ENCODE measurements around the gene CABCOCO1. TPM values are rescaled to one million over a fixed set of nuclear protein-coding genes. Genes with fewer than 3 reads are reported as not detected.

Gene CABCOCO1
- total and polyA plus RNA-seq, 9 of the 15 experiments (the other 6 are each of a cell fraction or from before 2014, with no cell fraction given), result 0.04 TPM; not detected in 8

DNA sequence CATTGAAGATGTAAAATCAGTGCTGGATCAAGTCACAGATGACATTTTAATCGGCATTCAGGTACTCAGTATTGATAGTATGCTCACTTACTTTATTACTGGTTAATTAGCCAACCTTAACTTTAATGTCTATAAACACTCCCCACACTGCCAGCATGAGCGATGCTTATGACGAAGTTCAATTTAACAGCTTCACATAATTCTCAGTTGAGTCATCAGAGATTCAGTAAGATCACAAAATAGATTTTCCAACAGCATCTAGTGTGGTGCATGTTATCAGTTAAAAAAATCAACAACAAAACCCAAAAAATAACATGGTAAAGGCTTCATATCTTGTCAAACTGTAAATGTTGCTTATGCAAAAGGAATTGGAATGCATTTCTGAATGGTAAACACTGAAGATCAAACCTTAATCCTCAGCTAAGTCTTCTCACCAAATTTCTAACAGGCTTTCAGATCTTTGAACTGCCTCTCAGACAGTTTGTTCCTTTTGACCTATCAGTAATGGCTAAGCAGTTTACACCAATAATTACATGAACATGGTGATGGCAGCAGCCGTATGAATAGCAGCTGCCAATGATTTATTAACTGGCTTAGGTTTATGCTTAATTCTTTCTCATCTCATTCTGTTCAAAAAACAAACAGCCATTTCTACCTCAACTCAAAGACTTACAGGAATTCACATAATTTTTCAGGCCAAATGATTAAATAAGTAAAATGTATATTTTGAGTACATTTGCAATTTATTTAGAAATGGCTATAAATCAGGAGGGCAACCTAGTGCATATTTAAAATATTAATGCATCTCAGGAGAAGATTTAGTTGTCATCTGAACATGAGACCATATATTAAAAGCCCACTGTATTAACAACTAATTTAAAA is 98.5 kb downstream of the CABCOCO1 start (continued):
- TF ChIP-seq, protein P1, sequence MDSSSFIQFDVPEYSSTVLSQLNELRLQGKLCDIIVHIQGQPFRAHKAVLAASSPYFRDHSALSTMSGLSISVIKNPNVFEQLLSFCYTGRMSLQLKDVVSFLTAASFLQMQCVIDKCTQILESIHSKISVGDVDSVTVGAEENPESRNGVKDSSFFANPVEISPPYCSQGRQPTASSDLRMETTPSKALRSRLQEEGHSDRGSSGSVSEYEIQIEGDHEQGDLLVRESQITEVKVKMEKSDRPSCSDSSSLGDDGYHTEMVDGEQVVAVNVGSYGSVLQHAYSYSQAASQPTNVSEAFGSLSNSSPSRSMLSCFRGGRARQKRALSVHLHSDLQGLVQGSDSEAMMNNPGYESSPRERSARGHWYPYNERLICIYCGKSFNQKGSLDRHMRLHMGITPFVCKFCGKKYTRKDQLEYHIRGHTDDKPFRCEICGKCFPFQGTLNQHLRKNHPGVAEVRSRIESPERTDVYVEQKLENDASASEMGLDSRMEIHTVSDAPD (CRISPR knock-in tag; IDR thresholded peaks at IDR 0.05), result no peak
- TF ChIP-seq WHSC1 (IDR thresholded peaks at IDR 0.05; ENCODE audit: low read length) (no peak), FOSL1 (tag; conservative IDR thresholded peaks at IDR 0.05) (peak; percentile 95), CREM (IDR thresholded peaks at IDR 0.05; ENCODE audit: low read depth) (peak; percentile 35; the same call in 1 of the 2 replicates), POLR2G (IDR thresholded peaks at IDR 0.05; ENCODE audit: low read depth, low read length) (no peak), MCM5 (IDR thresholded peaks at IDR 0.05; ENCODE audit: low read depth) (no peak), JUND (IDR thresholded peaks at IDR 0.05; ENCODE audit: borderline replicate concordance, low read depth, low read length) (peak; percentile 81), JUND (tag; IDR thresholded peaks at IDR 0.05; ENCODE audit: borderline replicate concordance, low read depth, low read length) (peak; percentile 82; the same call in 2 of the 3 replicates), CBX3 (IDR thresholded peaks at IDR 0.05; ENCODE audit: borderline replicate concordance in 1 of 2, low read length in 2 of 2) (no peak), YY1 (IDR thresholded peaks at IDR 0.05; ENCODE audit: borderline replicate concordance in 1 of 3, control insufficient read depth in 1 of 3, extremely low read depth in 1 of 3, insufficient read depth in 3 of 3, insufficient read length in 1 of 3, insufficient replicate concordance in 2 of 3, low read depth in 1 of 3, low read length in 2 of 3) (no peak), LEF1 (IDR thresholded peaks at IDR 0.05) (peak; percentile 55)
- TF ChIP-seq, protein P2, sequence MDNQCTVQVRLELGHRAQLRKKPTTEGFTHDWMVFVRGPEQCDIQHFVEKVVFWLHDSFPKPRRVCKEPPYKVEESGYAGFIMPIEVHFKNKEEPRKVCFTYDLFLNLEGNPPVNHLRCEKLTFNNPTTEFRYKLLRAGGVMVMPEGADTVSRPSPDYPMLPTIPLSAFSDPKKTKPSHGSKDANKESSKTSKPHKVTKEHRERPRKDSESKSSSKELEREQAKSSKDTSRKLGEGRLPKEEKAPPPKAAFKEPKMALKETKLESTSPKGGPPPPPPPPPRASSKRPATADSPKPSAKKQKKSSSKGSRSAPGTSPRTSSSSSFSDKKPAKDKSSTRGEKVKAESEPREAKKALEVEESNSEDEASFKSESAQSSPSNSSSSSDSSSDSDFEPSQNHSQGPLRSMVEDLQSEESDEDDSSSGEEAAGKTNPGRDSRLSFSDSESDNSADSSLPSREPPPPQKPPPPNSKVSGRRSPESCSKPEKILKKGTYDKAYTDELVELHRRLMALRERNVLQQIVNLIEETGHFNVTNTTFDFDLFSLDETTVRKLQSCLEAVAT (IDR thresholded peaks at IDR 0.05), result no peak
- TF ChIP-seq, protein P3, sequence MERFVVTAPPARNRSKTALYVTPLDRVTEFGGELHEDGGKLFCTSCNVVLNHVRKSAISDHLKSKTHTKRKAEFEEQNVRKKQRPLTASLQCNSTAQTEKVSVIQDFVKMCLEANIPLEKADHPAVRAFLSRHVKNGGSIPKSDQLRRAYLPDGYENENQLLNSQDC (CRISPR knock-in tag; IDR thresholded peaks at IDR 0.05), result no peak
- TF ChIP-seq, protein P4, sequence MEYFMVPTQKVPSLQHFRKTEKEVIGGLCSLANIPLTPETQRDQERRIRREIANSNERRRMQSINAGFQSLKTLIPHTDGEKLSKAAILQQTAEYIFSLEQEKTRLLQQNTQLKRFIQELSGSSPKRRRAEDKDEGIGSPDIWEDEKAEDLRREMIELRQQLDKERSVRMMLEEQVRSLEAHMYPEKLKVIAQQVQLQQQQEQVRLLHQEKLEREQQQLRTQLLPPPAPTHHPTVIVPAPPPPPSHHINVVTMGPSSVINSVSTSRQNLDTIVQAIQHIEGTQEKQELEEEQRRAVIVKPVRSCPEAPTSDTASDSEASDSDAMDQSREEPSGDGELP (CRISPR knock-in tag; IDR thresholded peaks at IDR 0.05; ENCODE audit: borderline replicate concordance), result no peak
- TF ChIP-seq, protein P5, sequence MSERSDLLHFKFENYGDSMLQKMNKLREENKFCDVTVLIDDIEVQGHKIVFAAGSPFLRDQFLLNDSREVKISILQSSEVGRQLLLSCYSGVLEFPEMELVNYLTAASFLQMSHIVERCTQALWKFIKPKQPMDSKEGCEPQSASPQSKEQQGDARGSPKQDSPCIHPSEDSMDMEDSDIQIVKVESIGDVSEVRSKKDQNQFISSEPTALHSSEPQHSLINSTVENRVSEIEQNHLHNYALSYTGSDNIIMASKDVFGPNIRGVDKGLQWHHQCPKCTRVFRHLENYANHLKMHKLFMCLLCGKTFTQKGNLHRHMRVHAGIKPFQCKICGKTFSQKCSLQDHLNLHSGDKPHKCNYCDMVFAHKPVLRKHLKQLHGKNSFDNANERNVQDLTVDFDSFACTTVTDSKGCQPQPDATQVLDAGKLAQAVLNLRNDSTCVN (CRISPR knock-in tag; IDR thresholded peaks at IDR 0.05), result no peak
- TF ChIP-seq, protein P6, sequence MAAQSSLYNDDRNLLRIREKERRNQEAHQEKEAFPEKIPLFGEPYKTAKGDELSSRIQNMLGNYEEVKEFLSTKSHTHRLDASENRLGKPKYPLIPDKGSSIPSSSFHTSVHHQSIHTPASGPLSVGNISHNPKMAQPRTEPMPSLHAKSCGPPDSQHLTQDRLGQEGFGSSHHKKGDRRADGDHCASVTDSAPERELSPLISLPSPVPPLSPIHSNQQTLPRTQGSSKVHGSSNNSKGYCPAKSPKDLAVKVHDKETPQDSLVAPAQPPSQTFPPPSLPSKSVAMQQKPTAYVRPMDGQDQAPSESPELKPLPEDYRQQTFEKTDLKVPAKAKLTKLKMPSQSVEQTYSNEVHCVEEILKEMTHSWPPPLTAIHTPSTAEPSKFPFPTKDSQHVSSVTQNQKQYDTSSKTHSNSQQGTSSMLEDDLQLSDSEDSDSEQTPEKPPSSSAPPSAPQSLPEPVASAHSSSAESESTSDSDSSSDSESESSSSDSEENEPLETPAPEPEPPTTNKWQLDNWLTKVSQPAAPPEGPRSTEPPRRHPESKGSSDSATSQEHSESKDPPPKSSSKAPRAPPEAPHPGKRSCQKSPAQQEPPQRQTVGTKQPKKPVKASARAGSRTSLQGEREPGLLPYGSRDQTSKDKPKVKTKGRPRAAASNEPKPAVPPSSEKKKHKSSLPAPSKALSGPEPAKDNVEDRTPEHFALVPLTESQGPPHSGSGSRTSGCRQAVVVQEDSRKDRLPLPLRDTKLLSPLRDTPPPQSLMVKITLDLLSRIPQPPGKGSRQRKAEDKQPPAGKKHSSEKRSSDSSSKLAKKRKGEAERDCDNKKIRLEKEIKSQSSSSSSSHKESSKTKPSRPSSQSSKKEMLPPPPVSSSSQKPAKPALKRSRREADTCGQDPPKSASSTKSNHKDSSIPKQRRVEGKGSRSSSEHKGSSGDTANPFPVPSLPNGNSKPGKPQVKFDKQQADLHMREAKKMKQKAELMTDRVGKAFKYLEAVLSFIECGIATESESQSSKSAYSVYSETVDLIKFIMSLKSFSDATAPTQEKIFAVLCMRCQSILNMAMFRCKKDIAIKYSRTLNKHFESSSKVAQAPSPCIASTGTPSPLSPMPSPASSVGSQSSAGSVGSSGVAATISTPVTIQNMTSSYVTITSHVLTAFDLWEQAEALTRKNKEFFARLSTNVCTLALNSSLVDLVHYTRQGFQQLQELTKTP (IDR thresholded peaks at IDR 0.05; ENCODE audit: low read depth in 1 of 2, partially characterized antibody in 2 of 2), result peak in 1 of 2 experiments; percentile 48

Measured in K562 (cell line).